Measurements from ENCODE around the gene YAP1. TPM values are rescaled to one million over a fixed set of nuclear protein-coding genes. Genes with fewer than 3 reads are reported as not detected.

Gene YAP1
- total RNA-seq, 4 donors from 2014 or later = 168 to 230 (median 194) TPM

GRCh38 chr11:102280245-102280833 is 170.1 kb downstream of the YAP1 start:
- Histone ChIP-seq H3K27ac (no peak overlapping the region), H3K4me3 (no peak overlapping the region), H3K36me3 (no peaks in the 10 kb centered on the region), H3K9me3 (no peaks in the 10 kb centered on the region), H3K27me3 (no peaks in the 10 kb centered on the region), H3K4me1 (no peaks in the 10 kb centered on the region)
- no peak for DNase-seq
- TF ChIP-seq, protein P1, sequence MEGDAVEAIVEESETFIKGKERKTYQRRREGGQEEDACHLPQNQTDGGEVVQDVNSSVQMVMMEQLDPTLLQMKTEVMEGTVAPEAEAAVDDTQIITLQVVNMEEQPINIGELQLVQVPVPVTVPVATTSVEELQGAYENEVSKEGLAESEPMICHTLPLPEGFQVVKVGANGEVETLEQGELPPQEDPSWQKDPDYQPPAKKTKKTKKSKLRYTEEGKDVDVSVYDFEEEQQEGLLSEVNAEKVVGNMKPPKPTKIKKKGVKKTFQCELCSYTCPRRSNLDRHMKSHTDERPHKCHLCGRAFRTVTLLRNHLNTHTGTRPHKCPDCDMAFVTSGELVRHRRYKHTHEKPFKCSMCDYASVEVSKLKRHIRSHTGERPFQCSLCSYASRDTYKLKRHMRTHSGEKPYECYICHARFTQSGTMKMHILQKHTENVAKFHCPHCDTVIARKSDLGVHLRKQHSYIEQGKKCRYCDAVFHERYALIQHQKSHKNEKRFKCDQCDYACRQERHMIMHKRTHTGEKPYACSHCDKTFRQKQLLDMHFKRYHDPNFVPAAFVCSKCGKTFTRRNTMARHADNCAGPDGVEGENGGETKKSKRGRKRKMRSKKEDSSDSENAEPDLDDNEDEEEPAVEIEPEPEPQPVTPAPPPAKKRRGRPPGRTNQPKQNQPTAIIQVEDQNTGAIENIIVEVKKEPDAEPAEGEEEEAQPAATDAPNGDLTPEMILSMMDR (IDR thresholded peaks at IDR 0.05) = no peak
- no peak for TF ChIP-seq POLR2A (IDR thresholded peaks at IDR 0.05)
- intact Hi-C loops (cut with DNase I; ENCODE audit: low total_unique reads) = no loop called here

Other genes with a start within 250 kb of the YAP1 start
- 1 to 10 TPM; 4.7 to 9.2 (median 7.1) TPM for gene CEP126, start 195.4 kb upstream of the YAP1 start, total RNA-seq
- under 1 TPM in 1 of 4 donors, not detected in 3; 0.24 TPM for gene ANGPTL5, start 193.9 kb upstream of the YAP1 start, total RNA-seq
- 1 to 10 TPM in 3 of 4 donors, under 1 TPM in 1; 0.26 to 8.4 (median 4.3) TPM for gene CFAP300, start 63.0 kb upstream of the YAP1 start, total RNA-seq
- 100 to 1,000 TPM in 1 of 4 donors, 10 to 100 TPM in 1, 1 to 10 TPM in 2; 1.5 to 102 (median 8.7) TPM for gene BIRC3, start 207.0 kb downstream of the YAP1 start, total RNA-seq
- gene BIRC2, start 236.8 kb downstream of the YAP1 start, total RNA-seq = 100 to 1,000 TPM in 1 of 4 donors, 10 to 100 TPM in 3; 40.1 to 106 (median 53.5) TPM

Measured in uterus (tissue), 4 donors.